GM23338 (cell line): ENCODE data around the gene RRP9. TPM values are rescaled to one million over a fixed set of nuclear protein-coding genes. Genes with fewer than 3 reads are reported as not detected.

Experiments used
- ATAC-seq: fragments of 200-7000 bp; cut with Tn5 transposase; 3 replicates; pipeline ENCODE4 v1.9.1; 2020
- DNase-seq: peaks from one replicate; pipeline ENCODE4 v3.0.0-alpha.2; 2015; ENCODE audit warnings: low spot score
- H2AFZ ChIP-seq: fragments of 200-600 bp; sonication (generic); 2 replicates; pipeline ENCODE4 v1.8.0; 2016; ENCODE audit warnings: antibody characterized with exemption, mild to moderate bottlenecking, moderate library complexity
- H3F3A ChIP-seq: fragments of 200-600 bp; sonication (generic); replicated peaks from 2 replicates; pipeline ENCODE4 v1.8.0; 2017; ENCODE audit warnings: antibody characterized with exemption, mixed run types, low read depth
- H3K27ac ChIP-seq: fragments of 200-600 bp; sonication (generic); 2 replicates; pipeline ENCODE4 v1.6.1; 2016; ENCODE audit warnings: low read depth
- H3K27me3 ChIP-seq: fragments of 200-600 bp; sonication (generic); 2 replicates; pipeline ENCODE4 v1.8.0; 2016; ENCODE audit warnings: mild to moderate bottlenecking, mixed run types, moderate library complexity; ENCODE audit not compliant: insufficient read depth
- H3K36me3 ChIP-seq: fragments of 200-600 bp; sonication (generic); 2 replicates; pipeline ENCODE4 v1.8.0; 2016; ENCODE audit warnings: mild to moderate bottlenecking; ENCODE audit not compliant: insufficient read depth
- H3K4me1 ChIP-seq: fragments of 200-600 bp; sonication (generic); 2 replicates; pipeline ENCODE4 v1.8.0; 2016; ENCODE audit warnings: mild to moderate bottlenecking, moderate library complexity; ENCODE audit not compliant: insufficient read depth
- H3K4me2 ChIP-seq: fragments of 200-600 bp; sonication (generic); 2 replicates; pipeline ENCODE4 v1.7.1; 2017; ENCODE audit warnings: mixed run types
- H3K4me3 ChIP-seq: fragments of 200-600 bp; sonication (generic); 2 replicates; pipeline ENCODE4 v1.6.1; 2016; ENCODE audit warnings: mixed run types
- H3K79me2 ChIP-seq: fragments of 200-600 bp; sonication (generic); replicated peaks from 2 replicates; pipeline ENCODE4 v1.8.0; 2017; ENCODE audit warnings: mild to moderate bottlenecking; ENCODE audit not compliant: insufficient read depth
- H3K9me2 ChIP-seq: fragments of 200-600 bp; sonication (generic); 2 replicates; pipeline ENCODE4 v1.8.0; 2017; ENCODE audit not compliant: insufficient read depth
- H4K20me1 ChIP-seq: fragments of 200-600 bp; sonication (generic); replicated peaks from 2 replicates; pipeline ENCODE4 v1.8.0; 2017; ENCODE audit warnings: mild to moderate bottlenecking; ENCODE audit not compliant: insufficient read depth
- H3K27ac Mint-ChIP-seq: 2 replicates; pipeline ENCODE4 v1.8.0; 2020; ENCODE audit warnings: inconsistent platforms, mild to moderate bottlenecking, moderate library complexity, mixed read lengths
- H3K27me3 Mint-ChIP-seq: 3 replicates; pipeline ENCODE4 v1.8.0; 2022; ENCODE audit warnings: low read depth, mild to moderate bottlenecking, moderate library complexity, mixed read lengths, inconsistent platforms; ENCODE audit not compliant: insufficient read depth, poor library complexity
- H3K36me3 Mint-ChIP-seq: 3 replicates; pipeline ENCODE4 v1.8.0; 2021; ENCODE audit warnings: low read depth, mild to moderate bottlenecking, inconsistent platforms, moderate library complexity, mixed read lengths
- H3K4me1 Mint-ChIP-seq: 3 replicates; pipeline ENCODE4 v1.8.0; 2020; ENCODE audit warnings: mild to moderate bottlenecking, inconsistent platforms, mixed read lengths
- H3K4me3 Mint-ChIP-seq: 3 replicates; pipeline ENCODE4 v1.8.0; 2021; ENCODE audit warnings: moderate library complexity, mild to moderate bottlenecking, inconsistent platforms, mixed read lengths
- H3K9me3 Mint-ChIP-seq: 3 replicates; pipeline ENCODE4 v1.8.0; 2020; ENCODE audit warnings: moderate library complexity, mild to moderate bottlenecking, inconsistent platforms, mixed read lengths
- CREB1 ChIP-seq: fragments of 250-450 bp; sonication (Bioruptor Pico); IDR thresholded peaks from 2 replicates; pipeline ENCODE4 v1.5.0; 2020; ENCODE audit warnings: low read depth, mild to moderate bottlenecking, moderate library complexity
- CTCF ChIP-seq, 2 experiments: fragments of 200-600 bp in 1 of 2; sonication (generic) in 1 of 2; conservative IDR thresholded peaks; 2 replicates each; pipeline versions ENCODE4 v1.5.1 to v1.6.1; 2016 to 2017; ENCODE audit warnings: antibody characterized with exemption in 2 of 2, low read depth in 2 of 2, mild to moderate bottlenecking in 2 of 2, moderate library complexity in 1 of 2
- ETS1 ChIP-seq: IDR thresholded peaks from 2 replicates; pipeline ENCODE4 v1.6.1; 2016; ENCODE audit warnings: antibody characterized with exemption
- EZH2 ChIP-seq: fragments of 200-600 bp; sonication (generic); IDR thresholded peaks from one replicate; pipeline ENCODE4 v1.8.0; 2017; ENCODE audit warnings: antibody characterized with exemption, mild to moderate bottlenecking, low read depth; ENCODE audit not compliant: unreplicated experiment
- EZH2phosphoT487 ChIP-seq: fragments of 200-600 bp; sonication (generic); IDR thresholded peaks from one replicate; pipeline ENCODE4 v1.8.1; 2018; ENCODE audit warnings: antibody characterized with exemption; ENCODE audit not compliant: unreplicated experiment
- JUNB ChIP-seq: IDR thresholded peaks from one replicate; pipeline ENCODE4 v1.6.1; 2016; ENCODE audit warnings: antibody characterized with exemption; ENCODE audit not compliant: unreplicated experiment
- NANOG ChIP-seq: IDR thresholded peaks from 2 replicates; pipeline ENCODE4 v1.6.1; 2016; ENCODE audit warnings: antibody characterized with exemption, borderline replicate concordance
- POLR2AphosphoS5 ChIP-seq: IDR thresholded peaks from 2 replicates; pipeline ENCODE4 v1.6.1; 2016; ENCODE audit warnings: antibody characterized with exemption, low read depth
- REST ChIP-seq: IDR thresholded peaks from one replicate; pipeline ENCODE4 v1.6.1; 2018; ENCODE audit warnings: antibody characterized with exemption; ENCODE audit not compliant: unreplicated experiment
- STAT1 ChIP-seq: IDR thresholded peaks from one replicate; pipeline ENCODE4 v1.6.1; 2016; ENCODE audit warnings: antibody characterized with exemption; ENCODE audit not compliant: unreplicated experiment
- ZNF114 ChIP-seq: fragments of 250-450 bp; sonication (Bioruptor Pico); IDR thresholded peaks from 2 replicates; pipeline ENCODE4 v1.5.0; 2020; ENCODE audit warnings: mild to moderate bottlenecking, moderate library complexity
- ZNF331 ChIP-seq: fragments of 250-450 bp; sonication (Bioruptor Pico); IDR thresholded peaks from 2 replicates; pipeline ENCODE4 v1.5.0; 2020; ENCODE audit warnings: low read depth, mild to moderate bottlenecking, moderate library complexity
- ZNF462 ChIP-seq: fragments of 250-450 bp; sonication (Bioruptor Pico); IDR thresholded peaks from 2 replicates; pipeline ENCODE4 v1.5.0; 2020; ENCODE audit warnings: mild to moderate bottlenecking, moderate library complexity
- polyA plus RNA-seq: library from polyadenylated mRNA; unstranded; fragments of >200 nt; fragmentation: Nextera tagmentation; extraction: Ambion mirVana; gene quantifications from 2 replicates; pipeline ENCODE4 v1.2.1, GENCODE V29; 2016
- total RNA-seq: library from RNA; depleted of rRNA; stranded (reverse); fragments of >200 nt; shearing (Covaris generic); gene quantifications from 2 replicates; pipeline ENCODE4 v1.2.3, GENCODE V29; 2014

Gene RRP9
- total and polyA plus RNA-seq, 2 experiments from 2014 or later = 62.4 to 68.1 TPM

- TF ChIP-seq ZNF462 (CRISPR knock-in tag) (no peak), NANOG (no peak), ZNF114 (CRISPR knock-in tag) (no peak)
Measured at GRCh38 chr3:51966016-51966415, 24.3 kb upstream of the RRP9 start (continued).

DNA sequence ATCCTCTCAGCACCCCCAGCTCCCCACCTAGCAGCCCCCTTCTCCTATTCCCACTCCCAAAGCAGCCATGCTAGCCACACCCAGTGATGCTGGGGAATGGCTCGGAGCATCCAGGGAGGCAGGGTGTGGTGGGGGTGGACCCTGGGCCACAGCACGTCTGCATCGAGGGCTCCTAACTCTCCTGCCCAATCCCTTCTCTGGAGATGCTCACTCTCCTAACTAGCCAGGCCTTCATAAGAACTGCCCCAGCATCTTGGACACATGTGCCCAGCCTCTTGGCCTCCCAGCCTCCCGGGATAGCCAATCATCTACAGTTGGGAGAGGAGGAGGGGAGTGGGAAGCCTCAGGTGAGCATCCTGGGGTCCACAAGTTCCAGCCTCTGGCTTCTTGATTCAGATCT is 22.8 kb upstream of the RRP9 start:
- peaks cover 13% of the 10 kb centered on the region; the same call in 1 of the 2 replicates for H3F3A ChIP-seq
- Mint-ChIP-seq H3K4me3 (no peak overlapping the region), H3K9me3 (no peaks in the 10 kb centered on the region; the same call in 2 of the 3 replicates), H3K27ac (no peak overlapping the region), H3K36me3 (peaks cover 7% of the 10 kb centered on the region; the same call in 1 of the 3 replicates), H3K27me3 (peaks cover 36% of the 10 kb centered on the region), H3K4me1 (peaks cover 46% of the 10 kb centered on the region)
- ATAC-seq (no peak), DNase-seq (no peak)
- no peak overlapping the region for H3K27ac ChIP-seq
- no peaks in the 10 kb centered on the region for H3K9me2 ChIP-seq
- H3K4me2 ChIP-seq = no peak overlapping the region
- peaks cover 33% of the 10 kb centered on the region for H3K4me1 ChIP-seq
- no peak overlapping the region for H2AFZ ChIP-seq
- no peaks in the 10 kb centered on the region for H3K36me3 ChIP-seq
- H4K20me1 ChIP-seq = no peaks in the 10 kb centered on the region
- H3K4me3 ChIP-seq = no peak overlapping the region
- H3K79me2 ChIP-seq = no peaks in the 10 kb centered on the region
- peaks cover 9% of the 10 kb centered on the region; the same call in 1 of the 2 replicates for H3K27me3 ChIP-seq
- TF ChIP-seq STAT1 = no peak
- no peak for TF ChIP-seq EZH2
- no peak for TF ChIP-seq JUNB
- TF ChIP-seq ZNF114 (CRISPR knock-in tag) = no peak
- TF ChIP-seq CTCF (conservative IDR thresholded peaks at IDR 0.05; ENCODE audit: low read depth in 2 of 2) = no peak
- TF ChIP-seq NANOG = no peak
- no peak for TF ChIP-seq REST
- TF ChIP-seq ZNF331 (CRISPR knock-in tag) = no peak
- no peak for TF ChIP-seq ETS1
- TF ChIP-seq CREB1 = no peak
- TF ChIP-seq POLR2AphosphoS5 = no peak
- TF ChIP-seq EZH2phosphoT487 = no peak
